HS-5 (cell line): Measurements from ENCODE around the gene MISP3.
A peak's percentile ranks its signal among the peaks of the same experiment; 100 is the strongest.

ENCODE experiments used
- DNase-seq: peaks from one replicate; pipeline ENCODE4 v3.0.0-alpha.2; 2012; ENCODE audit warnings: low read depth

MISP3 gene

DNA sequence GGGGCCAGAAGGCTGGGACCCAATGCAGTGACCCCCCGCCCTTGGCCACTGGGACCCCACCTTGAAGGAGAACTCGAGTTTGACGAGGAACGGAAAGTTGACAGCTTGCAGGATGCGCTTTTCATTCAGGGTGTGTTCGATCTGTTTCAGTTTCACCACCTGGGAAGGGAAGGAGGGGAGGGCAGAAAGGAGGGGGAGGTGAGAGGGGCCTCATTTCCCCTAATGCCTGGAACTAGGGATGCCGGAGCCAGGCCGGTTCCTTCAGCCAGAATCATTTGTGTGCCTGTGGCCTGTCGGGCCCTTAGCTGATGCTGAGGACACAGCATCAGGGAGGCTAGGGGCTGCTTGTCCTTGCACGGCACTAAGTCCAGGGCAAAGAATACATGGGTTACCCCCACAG is 30.2 kb downstream of the MISP3 start:
- no peak for DNase-seq

DNA sequence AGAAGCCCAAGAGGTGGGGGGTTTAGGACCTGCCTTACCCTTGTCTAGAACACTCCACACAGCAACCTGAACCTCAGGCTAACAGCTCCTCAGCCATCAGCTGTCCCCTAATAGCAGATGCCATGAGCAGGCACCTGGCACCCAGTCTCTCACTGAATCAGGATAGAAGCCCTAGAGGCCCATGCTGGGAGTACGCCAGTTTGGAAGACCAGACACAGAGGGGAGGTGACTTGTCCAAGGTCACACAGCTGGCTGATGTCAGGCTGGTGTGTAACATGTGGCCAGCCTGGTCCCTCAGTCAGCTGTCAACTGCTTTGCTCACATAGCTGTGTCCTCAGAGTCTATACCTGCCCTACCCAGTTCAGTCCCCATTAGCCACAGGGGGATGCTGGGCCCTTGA is 30.7 kb downstream of the MISP3 start:
- DNase-seq: no peak

- no peak for DNase-seq
Measured at GRCh38 chr19:14105680-14106079, 33.1 kb downstream of the MISP3 start.

DNA sequence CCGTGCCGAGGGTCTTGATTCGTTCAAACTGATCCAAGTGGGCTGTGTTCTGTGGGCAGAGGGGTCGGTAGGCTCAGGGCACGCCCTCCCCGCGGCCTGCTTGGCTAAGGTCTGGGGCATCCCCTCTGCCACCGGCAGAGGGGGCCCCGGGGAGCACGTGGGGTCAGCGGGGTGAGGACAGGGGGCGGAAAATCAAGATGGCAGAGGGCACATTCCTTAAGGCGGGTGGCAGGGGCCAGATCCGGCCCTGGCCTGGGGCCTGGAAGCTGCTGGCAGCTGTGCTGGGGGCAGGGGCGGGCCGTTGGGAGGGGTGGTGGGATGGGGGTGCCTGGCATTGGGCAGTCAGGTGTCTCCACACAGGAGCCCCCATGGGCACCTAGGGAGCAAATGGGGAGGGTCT is 34.3 kb downstream of the MISP3 start:
- DNase-seq: no peak

DNA sequence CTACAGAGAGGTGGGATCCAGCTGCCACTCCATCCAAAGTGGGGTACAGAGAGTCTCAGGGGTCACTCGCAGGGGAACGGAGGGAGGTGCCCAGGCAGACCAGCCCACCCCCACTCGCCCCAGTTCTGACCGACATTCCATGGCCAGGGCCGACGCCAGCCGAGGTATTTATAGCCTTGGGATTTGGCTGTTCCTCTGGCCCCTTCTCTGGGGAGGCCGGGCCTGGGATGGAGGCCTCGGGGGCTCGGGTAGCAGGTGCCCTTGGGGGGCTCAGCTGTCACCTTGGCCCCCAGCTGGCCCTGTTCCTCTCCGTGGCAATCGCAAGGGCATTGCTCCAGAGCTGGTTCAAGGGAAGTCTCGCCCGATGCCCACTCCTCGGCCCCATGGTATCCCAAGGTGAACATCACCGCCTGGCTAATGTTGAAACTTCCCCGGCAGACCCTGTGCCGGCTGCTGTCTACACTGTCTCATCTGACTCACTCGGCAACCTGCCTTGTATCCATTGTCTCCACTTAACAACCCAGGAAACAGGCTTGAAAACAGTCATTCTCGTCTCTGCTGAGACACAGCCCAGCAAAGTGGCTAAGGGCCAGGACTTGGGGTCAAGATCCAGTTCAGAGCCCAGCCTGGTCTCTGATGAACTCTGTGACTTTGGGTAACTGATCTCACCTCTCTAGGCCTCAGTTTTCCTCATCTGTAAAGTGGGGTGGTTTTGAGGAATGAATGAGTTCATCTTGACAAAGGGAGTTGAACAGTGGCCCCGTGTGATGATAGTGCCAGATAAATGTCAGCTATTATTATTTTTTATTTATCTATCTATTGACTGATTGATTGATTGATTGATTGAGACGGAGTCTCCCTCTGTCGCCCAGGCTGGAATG is 35.2 kb downstream of the MISP3 start:
- no peak for DNase-seq

GRCh38 chr19:14110650-14111049 is 38.1 kb downstream of the MISP3 start:
- no peak for DNase-seq

DNA sequence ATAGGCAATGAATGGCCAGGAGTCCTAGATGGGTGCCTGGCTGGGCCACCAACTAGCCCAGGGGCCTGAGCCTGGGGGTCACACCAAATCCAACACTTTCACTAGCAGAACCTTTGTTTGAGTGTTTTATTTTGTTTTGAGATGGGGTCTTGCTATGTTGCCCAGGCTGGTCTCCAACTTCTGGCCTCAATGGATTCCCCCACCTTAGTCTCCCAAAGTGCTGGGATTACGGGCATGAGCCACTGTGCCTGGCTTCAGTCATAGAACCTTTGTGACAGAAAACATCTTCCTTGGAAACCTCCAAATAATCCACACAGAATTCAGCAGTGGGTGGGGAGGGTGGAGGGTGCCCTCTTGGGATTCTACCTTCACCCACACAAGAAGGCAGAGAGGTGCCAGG is 38.9 kb downstream of the MISP3 start:
- no peak for DNase-seq

DNA sequence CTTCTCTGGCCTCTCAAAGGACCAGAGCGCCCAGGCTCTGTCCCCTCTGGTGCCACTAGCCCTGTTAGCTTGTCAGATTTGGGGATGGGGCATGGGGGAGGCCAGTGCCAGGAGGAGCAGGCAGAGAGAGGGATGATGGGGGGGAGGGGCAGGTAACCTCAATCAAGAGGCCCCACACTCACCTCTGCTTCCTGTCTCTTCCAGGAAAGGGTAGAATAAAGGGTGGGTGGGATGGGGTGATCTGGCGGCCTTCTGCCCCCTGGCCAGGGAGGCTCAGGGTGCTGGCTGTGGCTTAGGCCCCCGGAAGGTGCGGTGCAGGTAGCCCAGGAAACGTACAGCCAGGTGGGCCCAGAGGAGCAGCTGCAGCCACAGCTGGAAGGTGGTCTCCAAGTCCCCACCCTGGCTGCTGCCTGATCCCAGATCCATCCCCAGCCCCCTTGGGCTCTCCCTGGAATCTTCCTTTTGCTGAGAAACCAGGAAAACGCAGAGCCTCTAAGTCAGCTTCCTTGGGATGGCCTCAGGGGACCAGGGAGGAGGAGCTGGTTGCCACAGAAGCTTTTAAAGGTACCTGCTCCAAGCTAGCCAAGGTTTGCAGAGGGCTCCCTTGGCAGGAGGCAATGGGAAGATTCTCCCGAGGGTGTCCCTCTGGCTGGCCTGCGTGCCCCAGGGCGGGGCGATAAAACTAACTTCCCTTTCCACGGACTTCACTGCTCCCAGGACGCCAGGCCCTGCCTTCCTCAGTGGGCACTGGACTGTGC is 39.6 kb downstream of the MISP3 start:
- no peak for DNase-seq

GRCh38 chr19:14112809-14113385 is 40.3 kb downstream of the MISP3 start:
- no peak for DNase-seq

GRCh38 chr19:14113762-14114414 is 41.3 kb downstream of the MISP3 start:
- no peak for DNase-seq

DNA sequence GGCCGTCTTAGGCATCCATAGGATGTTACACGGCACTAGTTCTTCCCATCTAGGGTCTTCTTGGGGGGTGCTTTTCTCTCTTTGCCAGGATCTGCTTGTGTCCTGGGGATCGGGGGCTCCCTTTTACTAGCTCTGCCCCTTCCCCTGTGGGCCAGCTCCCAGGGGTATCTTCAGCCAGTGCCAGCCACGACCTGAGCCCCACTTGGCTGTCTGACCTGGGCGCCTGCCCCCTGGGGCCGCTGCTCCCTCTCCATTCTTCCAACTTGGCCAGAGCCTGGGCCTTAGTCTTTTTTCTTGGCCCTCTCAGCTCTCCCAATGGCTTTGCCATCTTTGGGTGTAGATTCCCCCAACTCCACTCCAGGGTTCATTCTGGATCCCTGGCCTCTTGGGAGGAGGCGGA is 41.9 kb downstream of the MISP3 start:
- DNase-seq: no peak

GRCh38 chr19:14114854-14115253 is 42.3 kb downstream of the MISP3 start:
- DNase-seq: no peak

GRCh38 chr19:14115756-14116155 is 43.2 kb downstream of the MISP3 start:
- no peak for DNase-seq

- no peak for DNase-seq
Measured at GRCh38 chr19:14116525-14116917, 43.9 kb downstream of the MISP3 start.

GRCh38 chr19:14116918-14117578 is 44.5 kb downstream of the MISP3 start:
- DNase-seq: no peak

GRCh38 chr19:14117668-14118164 is 45.1 kb downstream of the MISP3 start, which contains the start of gene PRKACA:
Gene PRKACA (minus strand): TSS chr19:14117762. CDS start chr19:14117547, 215 bp downstream.
- DNase-seq: peak; percentile 97

- no peak for DNase-seq
Measured at GRCh38 chr19:14118165-14119051, 45.8 kb downstream of the MISP3 start.

GRCh38 chr19:14119146-14119545 is 46.6 kb downstream of the MISP3 start:
- no peak for DNase-seq

GRCh38 chr19:14119644-14120496 is 47.3 kb downstream of the MISP3 start:
- DNase-seq: no peak

DNA sequence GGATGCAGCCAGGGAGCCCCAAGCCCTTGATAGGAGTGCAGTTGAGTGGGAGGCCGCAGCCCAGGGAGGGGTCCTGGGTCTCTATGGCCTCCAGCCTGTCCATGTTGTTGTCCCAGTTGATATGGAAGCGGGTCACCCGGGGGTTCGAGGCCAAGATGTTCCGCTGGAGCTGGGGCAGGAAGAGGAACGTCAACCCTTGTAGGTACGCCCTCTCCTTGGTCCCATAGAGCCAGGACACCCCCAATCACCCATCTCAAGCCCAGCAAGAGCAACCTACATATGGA is 47.9 kb downstream of the MISP3 start:
- no peak for DNase-seq
